Psoas muscle (tissue), 8 donors: Measurements from ENCODE around the gene FOXP1. TPM values are rescaled to one million over a fixed set of nuclear protein-coding genes. Genes with fewer than 3 reads are reported as not detected.

Experiments
- ATAC-seq, 4 donors: fragments of 200-7000 bp; cut with Tn5 transposase; one replicate each; pipeline ENCODE4 v1.9.1; 2020; ENCODE audit warnings: moderate library complexity in 3 of 4, mild to moderate bottlenecking in 2 of 4
- DNase-seq, 2 donors: peaks; one replicate each; pipeline ENCODE4 v3.0.0-alpha.2; 2020
- H3K27ac ChIP-seq: fragments of 200-600 bp; one replicate; pipeline ENCODE4 v1.8.0; 2022
- H3K27me3 ChIP-seq, 3 donors: fragments of 200-600 bp in 1 of 3; one replicate each; pipeline versions ENCODE4 v1.6.1 to v1.8.0; 2013 to 2022; ENCODE audit warnings: low read length in 2 of 3, mild to moderate bottlenecking in 2 of 3, moderate library complexity in 1 of 3; ENCODE audit not compliant: insufficient read depth in 3 of 3
- H3K36me3 ChIP-seq, 2 donors: fragments of 200-600 bp in 1 of 2; one replicate each; pipeline versions ENCODE4 v1.6.1 to v1.8.0; 2013 to 2022; ENCODE audit warnings: low read depth in 1 of 2, mild to moderate bottlenecking in 1 of 2, moderate library complexity in 1 of 2; ENCODE audit not compliant: insufficient read depth in 1 of 2
- H3K4me1 ChIP-seq: fragments of 200-600 bp; one replicate; pipeline ENCODE4 v1.8.0; 2022
- H3K4me3 ChIP-seq: fragments of 200-600 bp; one replicate; pipeline ENCODE4 v1.8.0; 2022; ENCODE audit warnings: mild to moderate bottlenecking
- H3K9me3 ChIP-seq: fragments of 200-600 bp; one replicate; pipeline ENCODE4 v1.8.0; 2022
- CTCF ChIP-seq: fragments of 200-600 bp; IDR thresholded peaks from one replicate; pipeline ENCODE4 v1.8.0; 2022; ENCODE audit warnings: antibody characterized with exemption
- WGBS, 3 donors: extraction: QIAGEN DNeasy Blood & Tissue Kit; methylation state at CpG; one replicate each; pipeline versions ENCODE4 v1.1.6 to v1.1.7; 2013; 5-methylcytosine and 5-hydroxymethylcytosine counted together
- intact Hi-C, 2 donors: fragments of 100-400 bp; cut with DNase I; formaldehyde crosslinking; loops; one replicate each; pipeline versions ENCODE4 v1.11.0 to v1.14.2; 2022
- polyA plus RNA-seq, 3 donors: library from polyadenylated mRNA; stranded (reverse); fragments of 200-250 nt; gene quantifications; one replicate each; pipeline ENCODE4 v1.2.3, GENCODE V29; 2013
- total RNA-seq, 4 donors: library from RNA; stranded (reverse); fragmentation: NEBNext Ultra II Directional in 2 of 4; extraction: Animal tissue kit (Norgen Biotek cat#: 25700) in 2 of 4; gene quantifications; one replicate each; pipeline versions ENCODE4 v1.2.1 to v1.2.4, GENCODE V29; 2021 to 2023
- donor health status: healthy with polysubstance abuse.
- donor health status: DM: no; HTN: no; CAD: no; lungs with moderate emphysema.
- donor health status: Bipolar disorder and iron deficiency.
- donor health status: healthy.
- donor health status: DM: yes; HTN: yes; CAD: no.
- donor health status: DM: no; HTN: no; CAD: no.
- donor health status: DM: no; HTN: no; CAD: no.
- donor health status: DM: yes; HTN: yes; CAD: no.

FOXP1 gene
- total and polyA plus RNA-seq, 7 donors: 2.6 to 26.4 (median 15.4) TPM

- 87 to 90% (median 90%) methylated on average over 3 of the region's 3 CpGs for WGBS, 3 donors
- no peaks in the 10 kb centered on the region for H3K36me3 ChIP-seq
- no peak overlapping the region for H3K4me3 ChIP-seq
- H3K27ac ChIP-seq: no peak overlapping the region
- TF ChIP-seq CTCF: no peak
- H3K27me3 ChIP-seq: no peaks in the 10 kb centered on the region
- DNase-seq: no peak
- intact Hi-C loops: no loop called here
- no peaks in the 10 kb centered on the region for H3K9me3 ChIP-seq
- H3K4me1 ChIP-seq: no peaks in the 10 kb centered on the region
- no peak for ATAC-seq
Measured at GRCh38 chr3:71185733-71186455, 397.6 kb downstream of the FOXP1 start.

GRCh38 chr3:71184252-71184651 is 399.3 kb downstream of the FOXP1 start:
- H3K9me3 ChIP-seq: no peaks in the 10 kb centered on the region
- 93 to 100% (median 96%) methylated on average over 1 of the region's 1 CpG for WGBS, 3 donors
- H3K4me1 ChIP-seq: no peaks in the 10 kb centered on the region
- H3K4me3 ChIP-seq: no peak overlapping the region
- intact Hi-C loops: no loop called here
- no peaks in the 10 kb centered on the region for H3K36me3 ChIP-seq
- H3K27ac ChIP-seq: no peak overlapping the region
- ATAC-seq (no peak), DNase-seq (no peak)
- no peak for TF ChIP-seq CTCF
- no peaks in the 10 kb centered on the region for H3K27me3 ChIP-seq

- no peak for ATAC-seq
- intact Hi-C loops: no loop called here
Measured at GRCh38 chr3:71183549-71183948, 400.0 kb downstream of the FOXP1 start.

GRCh38 chr3:71180524-71180923 is 403.0 kb downstream of the FOXP1 start:
- H3K9me3 ChIP-seq: no peaks in the 10 kb centered on the region
- TF ChIP-seq CTCF: no peak
- H3K4me3 ChIP-seq: no peak overlapping the region
- 84 to 89% (median 87%) methylated on average over 6 of the region's 6 CpGs for WGBS, 3 donors
- peaks cover 5% of the 10 kb centered on the region for H3K4me1 ChIP-seq
- intact Hi-C loops: no loop called here
- DNase-seq (no peak), ATAC-seq (no peak)
- no peak overlapping the region for H3K27ac ChIP-seq
- H3K27me3 ChIP-seq: no peaks in the 10 kb centered on the region
- H3K36me3 ChIP-seq: no peaks in the 10 kb centered on the region

More at GRCh38 chr3:71183549-71183948, 400.0 kb downstream of the FOXP1 start:
- no peaks in the 10 kb centered on the region for H3K36me3 ChIP-seq
- no peaks in the 10 kb centered on the region for H3K9me3 ChIP-seq
- no peak overlapping the region for H3K4me3 ChIP-seq
- TF ChIP-seq CTCF: no peak
- H3K27me3 ChIP-seq: no peaks in the 10 kb centered on the region
- DNase-seq: no peak
- 96 to 98% (median 97%) methylated on average over 5 of the region's 5 CpGs for WGBS, 3 donors
- H3K27ac ChIP-seq: no peak overlapping the region
- H3K4me1 ChIP-seq: no peaks in the 10 kb centered on the region

GRCh38 chr3:71177375-71177774 is 406.2 kb downstream of the FOXP1 start:
- H3K4me3 ChIP-seq: no peak overlapping the region
- no peaks in the 10 kb centered on the region for H3K36me3 ChIP-seq
- peaks cover 5% of the 10 kb centered on the region for H3K4me1 ChIP-seq
- WGBS, 3 donors: 90 to 95% (median 93%) methylated on average over 4 of the region's 4 CpGs
- H3K27me3 ChIP-seq: no peaks in the 10 kb centered on the region
- H3K27ac ChIP-seq: no peak overlapping the region
- no peak for DNase-seq
- intact Hi-C loops: no loop called here
- no peak for TF ChIP-seq CTCF
- no peaks in the 10 kb centered on the region for H3K9me3 ChIP-seq
- ATAC-seq: no peak
